ENCODE data around the gene TMEM9B.
"Not testable (repeated sequence)": the region's sequence is repeated elsewhere in the genome, so short reads cannot be mapped to it uniquely, and the experiment has no call there.

Gene TMEM9B

GRCh38 chr11:8971924-8972316 lies 7.7 kb upstream of the TMEM9B start:
- no peak for DNase-seq (ENCODE audit: low spot score)

GRCh38 chr11:8971196-8971923 lies 7.1 kb upstream of the TMEM9B start:
- DNase-seq (ENCODE audit: low spot score): no peak

DNA sequence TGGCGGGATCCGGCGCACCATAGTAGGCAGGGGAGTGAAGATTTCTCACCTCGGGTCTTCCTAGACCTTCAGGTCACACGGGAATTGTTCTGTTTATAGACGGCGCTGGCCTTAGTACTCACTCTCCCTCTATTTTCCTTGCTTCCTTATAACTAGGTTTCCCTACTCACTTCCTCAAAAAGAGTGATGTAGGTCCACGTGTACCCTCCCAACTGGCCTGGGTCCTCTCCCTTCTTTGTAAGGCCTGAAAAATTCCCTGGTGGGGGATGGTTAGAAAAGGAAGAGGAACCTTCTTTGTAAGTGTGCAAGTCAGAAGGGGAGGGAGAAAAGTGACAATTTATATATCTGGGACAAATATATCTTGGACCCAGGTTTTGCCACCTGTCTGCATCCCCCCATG lies 2.9 kb upstream of the TMEM9B start:
- no peak for DNase-seq (ENCODE audit: low spot score)

DNA sequence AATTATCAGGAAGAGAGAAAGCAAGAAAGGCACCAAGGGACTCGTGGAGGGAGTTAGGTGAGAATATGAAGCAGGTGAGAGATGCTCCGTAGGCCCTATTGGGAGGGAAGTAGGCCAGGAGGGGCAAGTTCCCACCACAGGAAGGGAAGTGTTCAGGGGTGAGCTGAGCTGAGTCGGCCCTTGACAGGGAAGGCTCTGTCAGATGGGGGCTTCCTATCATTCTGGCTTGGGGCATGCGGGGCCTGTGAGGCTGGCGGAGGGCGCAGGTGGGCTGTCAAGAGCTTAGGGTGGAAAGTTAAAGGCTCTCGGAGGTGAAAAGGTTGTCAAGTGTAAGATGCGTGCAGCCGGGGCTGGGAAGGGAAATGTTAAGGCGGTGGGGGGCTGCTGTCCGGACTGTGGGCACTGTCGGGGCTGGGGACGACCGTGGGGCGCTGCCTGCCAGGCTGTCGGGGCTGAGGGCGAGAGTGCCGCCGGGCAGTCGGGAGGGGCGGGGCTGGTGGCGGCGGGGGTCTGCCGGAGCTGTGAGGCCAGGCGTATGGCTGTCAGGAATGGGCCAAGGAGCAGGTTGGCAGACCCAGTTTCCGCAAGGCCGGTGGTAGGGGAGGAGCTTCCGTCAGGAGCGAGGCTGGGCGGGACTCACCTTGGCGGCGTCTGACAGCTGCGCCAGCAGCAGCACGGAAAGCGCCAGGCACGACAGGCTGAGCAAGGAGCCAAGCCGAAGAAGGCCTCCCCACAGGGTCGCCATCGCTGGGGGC lies 496 bp downstream of the TMEM9B start:
- DNase-seq (ENCODE audit: low spot score): peak; percentile 86

GRCh38 chr11:8962841-8963240 lies 1.4 kb downstream of the TMEM9B start:
- DNase-seq (ENCODE audit: low spot score): peak; percentile 72

GRCh38 chr11:8961401-8961800 lies 2.8 kb downstream of the TMEM9B start:
- DNase-seq (ENCODE audit: low spot score): peak; percentile 40

DNA sequence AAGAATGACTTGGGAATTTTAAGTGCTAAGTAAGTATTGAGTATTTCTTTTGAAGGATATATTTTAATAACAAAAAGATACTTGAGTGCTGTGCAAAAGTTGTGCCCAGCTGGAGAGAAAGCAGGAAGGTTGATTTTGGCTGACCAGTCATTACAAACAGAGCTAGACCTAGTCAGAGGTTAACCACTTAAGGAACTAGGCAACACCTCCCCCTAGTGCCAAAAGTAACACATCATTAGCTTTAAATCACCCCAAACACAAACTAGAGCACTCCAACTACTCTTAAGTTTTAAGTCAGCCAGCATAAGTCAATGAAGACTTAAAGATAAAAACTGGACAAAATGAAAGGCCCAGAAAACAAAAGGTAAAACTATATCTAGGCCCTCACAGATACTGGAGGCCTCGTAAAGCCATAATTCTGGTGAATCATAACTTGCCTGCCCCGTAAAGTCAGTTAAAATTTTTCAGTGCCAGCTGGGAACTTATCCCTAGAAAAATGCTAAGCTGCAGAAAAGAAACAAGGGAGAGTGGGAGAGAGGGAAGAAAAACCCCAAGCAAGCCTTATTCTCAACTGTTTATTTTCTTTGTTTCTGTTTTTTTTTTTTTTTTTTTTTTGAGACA lies 4.6 kb downstream of the TMEM9B start:
- peak; percentile 88 for DNase-seq (ENCODE audit: low spot score)

DNA sequence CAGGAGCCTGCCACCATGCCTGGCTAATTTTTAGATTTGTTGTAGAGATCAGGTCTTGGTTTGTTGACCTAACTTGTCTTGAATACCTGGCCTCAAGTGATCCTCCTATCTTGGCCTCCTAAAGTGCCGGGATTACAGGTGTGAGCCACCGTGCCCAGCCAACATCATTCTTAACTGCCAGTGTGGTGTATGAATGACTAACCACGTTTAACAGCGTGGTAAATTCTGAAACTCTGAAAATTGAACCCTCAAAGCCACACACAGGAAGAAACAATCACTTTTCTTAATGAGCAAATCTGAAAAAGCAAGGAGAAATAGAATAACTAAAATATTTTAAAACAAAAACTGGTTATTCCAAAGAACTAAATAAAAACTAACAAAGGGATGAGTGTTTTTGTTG lies 7.4 kb downstream of the TMEM9B start:
- no peak for DNase-seq (ENCODE audit: low spot score)

- DNase-seq (ENCODE audit: low spot score): no peak
Observed at GRCh38 chr11:8948886-8949285, 15.4 kb downstream of the TMEM9B start.

DNA sequence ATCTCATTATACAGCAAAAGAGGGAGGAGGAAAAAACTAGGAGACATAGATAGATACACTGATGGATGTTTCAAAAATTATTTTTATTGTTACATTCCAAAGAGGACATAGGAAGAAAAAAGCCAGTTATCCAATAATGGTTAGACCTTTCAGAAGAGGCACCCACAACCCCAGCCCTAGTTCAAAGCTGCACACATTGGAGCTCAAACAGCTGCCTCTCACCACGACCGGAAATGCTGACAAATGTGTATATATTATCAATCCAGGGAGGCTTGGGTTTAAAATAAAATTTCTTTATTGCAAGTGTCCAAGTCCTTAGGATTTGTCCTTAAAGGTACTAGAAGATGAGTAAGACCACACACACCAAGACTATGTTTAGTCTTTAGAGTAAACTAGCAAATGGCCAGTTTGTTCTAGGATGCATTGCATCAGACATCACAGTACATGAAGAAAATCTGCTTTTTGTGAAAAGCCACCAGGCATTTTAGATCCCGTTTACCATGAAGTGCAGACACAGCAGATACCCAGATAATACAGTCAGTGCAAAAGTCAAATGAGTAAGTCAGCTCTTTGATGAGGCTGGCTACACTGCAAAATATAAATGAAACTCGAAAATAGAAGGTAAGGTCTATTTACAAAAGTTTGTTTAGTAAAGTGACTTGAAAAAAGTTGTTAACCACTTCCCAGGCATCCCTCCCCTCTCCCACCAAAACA lies 16.9 kb downstream of the TMEM9B start:
- DNase-seq (ENCODE audit: low spot score): no peak

- DNase-seq (ENCODE audit: low spot score): no peak
Observed at GRCh38 chr11:8942518-8943066, 21.6 kb downstream of the TMEM9B start, which contains the start of gene ASCL3. Gene ASCL3, minus strand, starts transcription at chr11:8943016. Its CDS starts 4,855 bp downstream, at chr11:8938161.

DNA sequence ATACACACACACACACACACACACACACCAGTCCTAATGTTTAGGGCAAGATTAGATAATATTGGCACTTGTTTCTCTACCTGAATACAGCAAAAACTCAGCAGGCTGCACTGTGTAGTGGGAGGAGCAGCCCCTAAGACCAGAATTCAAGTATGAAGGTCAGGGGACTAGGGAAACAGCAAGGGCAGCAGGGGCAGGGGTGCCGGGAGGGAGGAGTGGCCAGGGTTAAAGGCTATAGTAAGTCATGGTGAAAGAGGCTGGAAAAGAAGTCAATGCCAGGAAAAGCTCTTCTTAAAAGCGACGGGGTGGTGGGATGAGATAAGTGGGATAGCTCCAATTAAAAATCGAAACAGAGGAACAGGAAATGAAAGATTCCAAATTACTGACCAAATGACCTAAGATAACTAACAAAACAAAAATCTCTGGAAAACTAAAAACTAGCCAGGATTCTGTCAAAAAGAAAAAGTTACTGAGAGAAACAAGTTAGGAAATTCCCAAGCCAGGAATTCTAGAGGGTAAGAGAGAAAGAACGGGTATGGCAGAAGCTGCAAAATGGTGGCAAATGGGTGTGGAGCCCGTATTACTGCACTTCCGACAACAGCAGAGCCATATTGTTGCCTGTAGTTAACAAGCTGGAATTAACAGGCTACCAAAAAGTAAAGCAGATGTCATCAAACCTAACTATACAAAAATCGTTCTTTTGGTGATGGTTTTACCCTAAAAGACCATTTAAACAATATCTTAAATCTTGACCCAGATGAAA lies 22.7 kb downstream of the TMEM9B start:
- DNase-seq (ENCODE audit: low spot score): no peak

DNA sequence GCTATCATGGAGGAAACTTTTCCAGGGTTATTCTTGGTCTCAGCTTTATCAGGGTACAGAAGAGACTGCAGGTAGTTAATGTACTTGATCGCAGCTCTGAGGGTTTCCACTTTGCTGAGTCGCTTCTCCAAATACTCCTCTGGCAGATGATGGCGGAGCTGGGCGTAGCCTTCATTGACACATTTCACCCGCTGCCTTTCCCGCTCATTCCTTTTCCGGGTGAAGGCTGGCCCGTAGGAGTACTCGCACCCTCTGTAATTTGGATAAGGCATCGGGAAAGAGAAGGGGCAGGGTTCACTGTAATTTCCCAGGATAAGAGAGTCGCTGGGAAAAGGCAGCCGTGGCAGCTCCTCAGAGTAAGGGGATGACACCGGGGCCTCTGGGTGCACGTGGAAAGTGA lies 26.6 kb downstream of the TMEM9B start:
- DNase-seq (ENCODE audit: low spot score): no peak

GRCh38 chr11:8937159-8937558 lies 27.1 kb downstream of the TMEM9B start:
- no peak for DNase-seq (ENCODE audit: low spot score)

DNA sequence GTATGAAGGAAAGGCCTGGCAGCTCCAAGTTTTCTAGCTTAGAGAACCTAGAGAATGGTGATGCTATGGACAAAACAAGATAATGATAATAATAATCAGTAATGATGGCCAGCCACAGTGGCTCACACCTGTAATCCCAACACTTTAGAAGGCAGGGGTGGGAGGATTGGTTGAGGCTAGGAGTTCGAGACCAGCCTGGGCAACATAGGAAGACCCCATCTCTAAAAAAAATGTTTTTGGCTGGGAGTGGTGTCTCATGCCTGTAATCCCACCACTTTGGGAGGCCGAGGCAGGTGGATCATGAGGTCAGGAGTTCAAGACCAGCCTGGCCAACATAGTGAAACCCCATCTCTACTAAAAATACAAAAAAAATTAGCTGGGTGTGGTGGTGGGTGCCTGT lies 28.5 kb downstream of the TMEM9B start:
- not testable (repeated sequence) for DNase-seq (ENCODE audit: low spot score)

- no peak for DNase-seq (ENCODE audit: low spot score)
Observed at GRCh38 chr11:8934742-8935488, 29.3 kb downstream of the TMEM9B start.

- DNase-seq (ENCODE audit: low spot score): no peak
Observed at GRCh38 chr11:8933931-8934330, 30.3 kb downstream of the TMEM9B start.

DNA sequence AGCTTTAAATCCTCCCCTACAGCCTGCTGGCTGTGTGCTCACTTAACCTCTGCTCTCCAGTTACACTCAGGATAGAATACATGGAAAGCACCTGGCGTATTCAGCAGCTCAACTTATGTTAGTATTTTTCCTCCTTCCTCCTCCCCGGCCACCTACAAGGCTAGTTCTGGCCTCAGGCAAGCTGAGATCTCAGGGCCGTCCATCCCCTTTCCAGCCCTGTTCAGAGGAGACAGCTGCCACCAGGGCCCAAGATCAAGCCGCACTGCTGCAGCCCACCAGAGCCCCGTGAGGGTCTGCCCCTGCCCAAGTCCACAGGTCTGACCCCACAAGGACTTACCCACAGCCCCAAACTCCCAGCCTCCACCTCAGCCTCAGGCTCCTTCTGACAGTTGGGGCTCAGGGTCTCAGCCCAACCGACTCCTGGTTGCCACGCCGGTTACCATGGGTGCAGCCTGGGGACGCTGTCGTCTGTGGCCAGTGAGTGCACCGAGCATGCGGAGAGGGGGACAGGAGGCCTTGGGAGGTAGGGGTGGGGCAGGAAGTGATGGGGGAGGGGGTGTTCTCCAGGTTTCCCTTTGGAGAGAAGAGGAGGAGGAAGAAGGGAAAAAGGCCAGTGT lies 31.6 kb downstream of the TMEM9B start, which contains the start of gene C11orf16:
Gene C11orf16 (minus strand): TSS at position 384 of the 617 bp plus-strand sequence. CDS start 639 bp downstream, outside the sequence.
- no peak for DNase-seq (ENCODE audit: low spot score)

- no peak for DNase-seq (ENCODE audit: low spot score)
Observed at GRCh38 chr11:8930456-8931175, 33.6 kb downstream of the TMEM9B start.

All from hematopoietic multipotent progenitor cell treated with erythropoietin and hydrocortisone succinate and interleukin-3 and kit ligand, for 17 days (in vitro differentiated cells).